ENCODE data around the gene EFCAB5.
"Not testable (repeated sequence)": the region's sequence is repeated elsewhere in the genome, so short reads cannot be mapped to it uniquely, and the experiment has no call there.

EFCAB5 gene

GRCh38 chr17:29941334-29941733 lies at the start of gene EFCAB5:
TSS of gene EFCAB5 (plus strand) at chr17:29941634. CDS start at chr17:29941797, 163 bp downstream.
- no peak for TF ChIP-seq CTCF (conservative IDR thresholded peaks at IDR 0.05; ENCODE audit: low read length)
- no peak for DNase-seq (ENCODE audit: low read depth)
- H3K4me3 ChIP-seq (ENCODE audit: low read length): no peak within 1 kb of the TSS

GRCh38 chr17:29892201-29892600 lies 49.2 kb upstream of the EFCAB5 start:
- TF ChIP-seq CTCF (conservative IDR thresholded peaks at IDR 0.05; ENCODE audit: low read length): no peak
- no peak for DNase-seq (ENCODE audit: low read depth)

GRCh38 chr17:29897136-29897535 lies 44.3 kb upstream of the EFCAB5 start:
- H3K4me3 ChIP-seq (ENCODE audit: low read length); DNase-seq (ENCODE audit: low read depth): not testable (repeated sequence)

More at GRCh38 chr17:29892201-29892600, 49.2 kb upstream of the EFCAB5 start:
- H3K4me3 ChIP-seq (ENCODE audit: low read length): no peak overlapping the region

- TF ChIP-seq CTCF (conservative IDR thresholded peaks at IDR 0.05; ENCODE audit: low read length): no peak
- DNase-seq (ENCODE audit: low read depth): no peak
- H3K4me3 ChIP-seq (ENCODE audit: low read length): no peak overlapping the region
Observed at GRCh38 chr17:29903471-29903870, 38.0 kb upstream of the EFCAB5 start.

- TF ChIP-seq CTCF (conservative IDR thresholded peaks at IDR 0.05; ENCODE audit: low read length): no peak
- no peak overlapping the region for H3K4me3 ChIP-seq (ENCODE audit: low read length)
- DNase-seq (ENCODE audit: low read depth): no peak
Observed at GRCh38 chr17:29905086-29905878, 36.2 kb upstream of the EFCAB5 start.

GRCh38 chr17:29905879-29906167 lies 35.6 kb upstream of the EFCAB5 start:
- no peak overlapping the region for H3K4me3 ChIP-seq (ENCODE audit: low read length)
- TF ChIP-seq CTCF (conservative IDR thresholded peaks at IDR 0.05; ENCODE audit: low read length): no peak
- no peak for DNase-seq (ENCODE audit: low read depth)

GRCh38 chr17:29906969-29907368 lies 34.5 kb upstream of the EFCAB5 start:
- DNase-seq (ENCODE audit: low read depth): no peak
- no peak overlapping the region for H3K4me3 ChIP-seq (ENCODE audit: low read length)
- TF ChIP-seq CTCF (conservative IDR thresholded peaks at IDR 0.05; ENCODE audit: low read length): no peak

Measured in AG10803 (cell line).